Measurements from ENCODE around the gene ZNF81.

GRCh38 chrX:47878198-47878597, 41.5 kb downstream of the ZNF81 start:
- no peak for TF ChIP-seq CTCF (IDR thresholded peaks at IDR 0.05; ENCODE audit: low read depth, low read length)
- no peak for TF ChIP-seq EZH2phosphoT487 (IDR thresholded peaks at IDR 0.05; ENCODE audit: low read depth)

Measured in OCI-LY3 (cell line).